ENCODE results near the gene KCNA3.
"Not testable (repeated sequence)": the region's sequence is repeated elsewhere in the genome, so short reads cannot be mapped to it uniquely, and the experiment has no call there.

DNA sequence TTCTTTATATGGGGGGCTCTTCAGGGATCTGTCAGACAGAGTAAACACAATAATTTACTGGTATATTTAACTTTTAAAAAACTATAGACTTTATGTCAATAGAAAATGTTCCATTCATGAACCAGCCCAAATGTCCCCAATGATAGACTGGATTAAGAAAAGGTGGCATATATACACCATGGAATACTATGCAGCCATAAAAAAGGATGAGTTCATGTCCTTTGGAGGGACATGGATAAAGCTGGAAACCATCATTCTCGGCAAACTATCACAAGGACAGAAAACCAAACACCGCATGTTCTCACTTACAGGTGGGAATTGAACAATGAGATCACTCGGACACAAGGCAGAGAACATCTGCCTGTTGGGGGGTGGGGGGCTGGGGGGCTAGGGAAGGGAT, 15.2 kb downstream of the KCNA3 start:
- TF ChIP-seq, protein P1, sequence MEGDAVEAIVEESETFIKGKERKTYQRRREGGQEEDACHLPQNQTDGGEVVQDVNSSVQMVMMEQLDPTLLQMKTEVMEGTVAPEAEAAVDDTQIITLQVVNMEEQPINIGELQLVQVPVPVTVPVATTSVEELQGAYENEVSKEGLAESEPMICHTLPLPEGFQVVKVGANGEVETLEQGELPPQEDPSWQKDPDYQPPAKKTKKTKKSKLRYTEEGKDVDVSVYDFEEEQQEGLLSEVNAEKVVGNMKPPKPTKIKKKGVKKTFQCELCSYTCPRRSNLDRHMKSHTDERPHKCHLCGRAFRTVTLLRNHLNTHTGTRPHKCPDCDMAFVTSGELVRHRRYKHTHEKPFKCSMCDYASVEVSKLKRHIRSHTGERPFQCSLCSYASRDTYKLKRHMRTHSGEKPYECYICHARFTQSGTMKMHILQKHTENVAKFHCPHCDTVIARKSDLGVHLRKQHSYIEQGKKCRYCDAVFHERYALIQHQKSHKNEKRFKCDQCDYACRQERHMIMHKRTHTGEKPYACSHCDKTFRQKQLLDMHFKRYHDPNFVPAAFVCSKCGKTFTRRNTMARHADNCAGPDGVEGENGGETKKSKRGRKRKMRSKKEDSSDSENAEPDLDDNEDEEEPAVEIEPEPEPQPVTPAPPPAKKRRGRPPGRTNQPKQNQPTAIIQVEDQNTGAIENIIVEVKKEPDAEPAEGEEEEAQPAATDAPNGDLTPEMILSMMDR (IDR thresholded peaks at IDR 0.05; ENCODE audit: poor library complexity) = not testable (repeated sequence)
- not testable (repeated sequence) for TF ChIP-seq EZH2 (IDR thresholded peaks at IDR 0.05; ENCODE audit: borderline replicate concordance)

All from hepatocyte (in vitro differentiated cells).